Measurements from ENCODE around the gene STK39. TPM values are rescaled to one million over a fixed set of nuclear protein-coding genes. Genes with fewer than 3 reads are reported as not detected.

Gene STK39
- total and polyA plus RNA-seq, 11 donors: 13.1 to 40.1 (median 21.5) TPM

DNA sequence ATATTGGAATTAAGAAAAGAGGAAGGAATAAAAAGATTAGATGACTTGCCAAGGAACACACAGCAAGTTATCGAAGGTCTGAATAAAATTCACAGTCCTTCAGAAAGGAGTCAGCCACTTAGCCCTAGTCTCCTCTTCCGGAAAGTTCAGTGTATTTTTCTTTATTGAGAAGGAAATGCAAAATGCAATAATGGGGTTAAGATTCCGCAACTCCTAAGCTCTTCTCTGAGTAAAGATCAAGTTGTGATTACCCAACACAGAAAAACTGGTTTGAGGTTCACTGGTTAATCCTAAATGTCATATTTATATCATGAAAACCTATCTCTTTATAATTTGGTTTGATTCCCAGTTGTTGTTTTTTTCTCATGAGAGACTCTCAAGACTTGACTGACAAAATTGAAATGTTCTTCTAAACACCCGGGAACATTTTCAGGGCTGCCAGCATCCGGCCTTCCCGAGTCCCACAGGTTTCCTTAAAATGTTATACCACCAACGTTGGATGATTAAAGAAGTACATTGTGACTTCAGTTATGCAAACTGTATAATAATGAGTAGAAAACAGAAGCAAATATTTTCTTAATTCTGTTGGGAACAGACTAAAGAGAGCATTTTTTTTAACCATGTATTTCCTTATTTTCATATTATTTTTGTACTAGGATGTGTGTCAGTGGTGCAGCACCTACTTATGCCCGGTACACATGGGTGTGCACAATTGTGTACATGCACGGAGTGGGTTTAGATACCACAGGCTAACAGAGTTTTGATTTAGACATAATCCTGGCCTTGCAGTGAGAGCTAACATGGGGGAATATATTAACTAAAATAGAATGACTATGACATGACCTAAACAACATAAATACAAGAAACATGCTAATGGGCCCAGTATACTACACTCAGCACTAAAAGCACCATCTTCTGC is 100.2 kb downstream of the STK39 start:
- intact Hi-C loops (cut with DNase I): loop anchor here in 4 of 10 donors (5.0 to 10.0 kb wide), 5 partner anchors 48 to 188 kb away; partner anchors contain the start of gene STK39 (in 1 of the 4)
- 54 to 73% (median 59%) methylated on average over 9 of the region's 9 CpGs for WGBS, 4 donors
- H3K4me3 ChIP-seq: no peak overlapping the region
- peaks cover 0 to 57% (median 38%) of the 10 kb centered on the region in 12 donors for H3K4me1 ChIP-seq
- TF ChIP-seq, protein P1, sequence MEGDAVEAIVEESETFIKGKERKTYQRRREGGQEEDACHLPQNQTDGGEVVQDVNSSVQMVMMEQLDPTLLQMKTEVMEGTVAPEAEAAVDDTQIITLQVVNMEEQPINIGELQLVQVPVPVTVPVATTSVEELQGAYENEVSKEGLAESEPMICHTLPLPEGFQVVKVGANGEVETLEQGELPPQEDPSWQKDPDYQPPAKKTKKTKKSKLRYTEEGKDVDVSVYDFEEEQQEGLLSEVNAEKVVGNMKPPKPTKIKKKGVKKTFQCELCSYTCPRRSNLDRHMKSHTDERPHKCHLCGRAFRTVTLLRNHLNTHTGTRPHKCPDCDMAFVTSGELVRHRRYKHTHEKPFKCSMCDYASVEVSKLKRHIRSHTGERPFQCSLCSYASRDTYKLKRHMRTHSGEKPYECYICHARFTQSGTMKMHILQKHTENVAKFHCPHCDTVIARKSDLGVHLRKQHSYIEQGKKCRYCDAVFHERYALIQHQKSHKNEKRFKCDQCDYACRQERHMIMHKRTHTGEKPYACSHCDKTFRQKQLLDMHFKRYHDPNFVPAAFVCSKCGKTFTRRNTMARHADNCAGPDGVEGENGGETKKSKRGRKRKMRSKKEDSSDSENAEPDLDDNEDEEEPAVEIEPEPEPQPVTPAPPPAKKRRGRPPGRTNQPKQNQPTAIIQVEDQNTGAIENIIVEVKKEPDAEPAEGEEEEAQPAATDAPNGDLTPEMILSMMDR (IDR thresholded peaks at IDR 0.05): no peak
- TF ChIP-seq POLR2A (IDR thresholded peaks at IDR 0.05): no peak
- no peak for DNase-seq
- H3K36me3 ChIP-seq: no peaks in the 10 kb centered on the region
- ATAC-seq: no peak
- H3K27ac ChIP-seq: peak overlapping the region in 6 of 12 donors; percentile 25 to 66 (median 44)
- no peaks in the 10 kb centered on the region for H3K9me3 ChIP-seq
- H3K27me3 ChIP-seq: no peaks in the 10 kb centered on the region

- Histone ChIP-seq H3K27me3 (no peaks in the 10 kb centered on the region), H3K4me3 (no peak overlapping the region), H3K4me1 (peaks cover 0 to 54% (median 38%) of the 10 kb centered on the region in 12 donors), H3K9me3 (no peaks in the 10 kb centered on the region), H3K27ac (peak overlapping the region in 11 of 12 donors; percentile 7 to 66 (median 25)), H3K36me3 (no peaks in the 10 kb centered on the region)
- peak in 3 of 4 donors; percentile 25 to 54 (median 44) for ATAC-seq
- DNase-seq: no peak
- intact Hi-C loops (cut with DNase I): loop anchor here in 4 of 10 donors (5.0 to 10.0 kb wide), 5 partner anchors 49 to 189 kb away; partner anchors contain the start of gene STK39 (in 1 of the 4)
- 39 to 61% (median 43%) methylated on average over 3 of the region's 3 CpGs for WGBS, 4 donors
- TF ChIP-seq, protein P1 (IDR thresholded peaks at IDR 0.05): no peak
- no peak for TF ChIP-seq POLR2A (IDR thresholded peaks at IDR 0.05)
These were observed 101.7 kb downstream of the STK39 start for GRCh38 chr2:168145426-168146310.

- no peaks in the 10 kb centered on the region for H3K27me3 ChIP-seq
- no peak for DNase-seq
- intact Hi-C loops (cut with DNase I): loop anchor here in 4 of 10 donors (5.0 to 10.0 kb wide), 5 partner anchors 50 to 190 kb away; partner anchors contain the start of gene STK39 (in 1 of the 4)
- no peak overlapping the region for H3K4me3 ChIP-seq
- peaks cover 0 to 55% (median 39%) of the 10 kb centered on the region in 12 donors for H3K4me1 ChIP-seq
- peak overlapping the region in 10 of 12 donors; percentile 7 to 66 (median 33) for H3K27ac ChIP-seq
- 34 to 45% (median 40%) methylated on average over 2 of the region's 2 CpGs for WGBS, 4 donors
- no peaks in the 10 kb centered on the region for H3K9me3 ChIP-seq
- TF ChIP-seq POLR2A (IDR thresholded peaks at IDR 0.05): no peak
- TF ChIP-seq, protein P1 (IDR thresholded peaks at IDR 0.05): no peak
- no peak for ATAC-seq
- H3K36me3 ChIP-seq: no peaks in the 10 kb centered on the region
These were observed 102.4 kb downstream of the STK39 start for GRCh38 chr2:168145011-168145410.

All from heart left ventricle (tissue), 16 donors.